DMS114 treated with DMSO at 0.1 percent for 48 hours (cell line): ENCODE results near the gene SLC22A6.
"Not testable (repeated sequence)": the region's sequence is repeated elsewhere in the genome, so short reads cannot be mapped to it uniquely, and the experiment has no call there.

Experiments
- DNase-seq: peaks from one replicate; lab custom pipeline; 2025; ENCODE audit not compliant: unreplicated experiment; lab: John Stamatoyannopoulos, UW

SLC22A6 gene

DNA sequence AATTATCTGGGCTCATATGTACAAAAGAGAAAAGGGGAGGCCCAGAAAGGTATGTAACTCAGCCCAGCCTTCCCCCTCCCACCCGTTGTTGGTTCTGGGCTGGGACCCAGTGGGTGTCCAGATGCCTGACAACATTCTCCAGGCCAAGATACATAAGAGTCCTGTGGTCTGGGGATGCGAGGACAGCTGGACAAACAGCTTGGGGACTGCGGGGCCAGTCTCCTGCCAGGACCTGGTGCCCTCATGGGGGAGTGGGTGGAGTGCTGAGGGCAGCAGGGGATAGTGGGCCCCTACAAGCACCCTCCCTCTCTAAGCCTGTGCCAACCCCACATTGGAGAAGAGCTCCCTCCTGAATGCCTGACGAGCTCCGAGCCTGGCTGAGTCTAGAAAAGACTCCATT lies 3.5 kb upstream of the SLC22A6 start:
- no peak for DNase-seq

GRCh38 chr11:62985041-62985750 lies 429 bp upstream of the SLC22A6 start:
- DNase-seq: no peak

DNA sequence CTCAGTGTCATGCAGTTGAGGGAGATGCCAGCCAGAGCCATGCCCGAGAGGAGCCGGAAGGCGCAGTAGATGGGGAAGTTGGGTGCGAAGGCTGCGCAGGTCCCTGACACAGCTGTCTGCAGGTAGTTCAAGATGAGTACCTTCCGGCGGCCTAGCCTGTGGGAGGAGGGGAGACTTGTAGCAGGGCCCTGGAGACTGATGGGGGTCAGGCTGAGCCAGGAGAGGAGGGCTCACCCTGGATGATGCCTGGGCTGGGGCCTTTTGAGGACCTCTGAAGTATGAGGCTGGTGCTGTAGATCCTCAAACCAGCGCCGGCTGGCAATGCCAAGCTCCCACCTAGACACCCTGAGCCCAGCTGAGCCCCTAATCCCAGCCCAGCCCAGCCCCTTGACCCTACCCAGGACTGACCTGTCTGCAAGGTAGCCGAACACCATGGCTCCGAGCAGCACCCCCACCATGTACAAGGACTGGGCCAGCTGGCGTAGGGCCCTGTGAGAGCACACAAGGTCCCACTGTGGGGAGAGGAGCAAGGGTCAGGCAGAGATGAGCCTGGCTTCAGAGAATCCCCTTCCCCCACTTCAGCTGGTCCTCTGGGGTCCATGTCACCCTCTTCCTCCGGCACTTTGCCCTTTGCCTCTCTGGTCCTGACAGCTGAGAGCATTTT lies 1.1 kb downstream of the SLC22A6 start:
- DNase-seq: no peak

GRCh38 chr11:62981743-62982142 lies 3.0 kb downstream of the SLC22A6 start:
- DNase-seq: no peak

- no peak for DNase-seq
Measured at GRCh38 chr11:62980133-62980760, 4.5 kb downstream of the SLC22A6 start.

GRCh38 chr11:62976109-62976508 lies 8.7 kb downstream of the SLC22A6 start:
- no peak for DNase-seq

GRCh38 chr11:62974848-62975522 lies 9.8 kb downstream of the SLC22A6 start:
- DNase-seq: no peak

- no peak for DNase-seq
Measured at GRCh38 chr11:62965574-62965973, 19.2 kb downstream of the SLC22A6 start.

DNA sequence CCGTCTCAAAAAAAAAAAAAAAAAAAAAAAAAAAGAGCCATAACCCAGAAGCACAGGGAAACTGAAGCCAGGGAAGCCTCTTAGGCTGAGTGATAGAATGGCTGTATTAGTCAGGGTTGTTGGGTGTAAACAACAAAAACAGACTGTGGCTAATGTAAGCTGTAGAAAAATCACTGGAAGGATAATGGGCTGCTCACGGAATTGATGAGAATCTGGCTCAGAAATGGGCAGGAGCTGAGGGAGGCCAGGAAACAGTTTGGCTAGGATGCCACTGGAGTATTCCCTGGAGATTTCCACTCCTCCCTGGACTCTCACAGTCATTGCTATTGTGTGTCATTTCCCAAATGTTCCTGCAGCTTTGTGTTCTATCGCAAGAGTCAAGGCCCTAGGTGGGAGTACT lies 22.4 kb downstream of the SLC22A6 start:
- no peak for DNase-seq

DNA sequence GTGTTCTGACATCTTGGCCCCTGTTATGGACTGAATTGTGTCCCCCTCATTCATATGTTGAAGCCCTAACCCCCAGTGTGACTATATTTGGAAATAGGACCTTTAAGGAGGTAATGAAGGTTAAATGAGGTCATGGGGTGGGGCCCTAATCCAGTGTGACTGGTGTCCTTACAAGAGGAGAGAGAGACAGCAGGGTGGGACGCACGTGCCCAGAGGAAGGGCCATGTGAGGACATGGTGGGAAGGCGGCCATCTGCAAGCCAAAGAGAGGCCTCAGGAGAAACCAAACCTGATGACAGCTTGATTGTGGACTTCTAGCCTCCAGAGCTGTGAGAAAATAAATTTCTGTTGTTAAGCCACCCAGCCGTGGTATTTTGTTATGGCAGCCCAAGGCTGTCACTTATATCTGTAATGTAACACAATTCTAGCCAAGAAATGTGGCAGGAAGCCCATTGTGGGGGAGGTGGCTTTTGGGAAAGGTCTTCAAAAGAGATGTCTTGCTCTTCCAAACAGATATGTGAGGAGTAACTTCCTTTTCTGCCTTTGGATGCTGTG lies 23.7 kb downstream of the SLC22A6 start:
- no peak for DNase-seq

DNA sequence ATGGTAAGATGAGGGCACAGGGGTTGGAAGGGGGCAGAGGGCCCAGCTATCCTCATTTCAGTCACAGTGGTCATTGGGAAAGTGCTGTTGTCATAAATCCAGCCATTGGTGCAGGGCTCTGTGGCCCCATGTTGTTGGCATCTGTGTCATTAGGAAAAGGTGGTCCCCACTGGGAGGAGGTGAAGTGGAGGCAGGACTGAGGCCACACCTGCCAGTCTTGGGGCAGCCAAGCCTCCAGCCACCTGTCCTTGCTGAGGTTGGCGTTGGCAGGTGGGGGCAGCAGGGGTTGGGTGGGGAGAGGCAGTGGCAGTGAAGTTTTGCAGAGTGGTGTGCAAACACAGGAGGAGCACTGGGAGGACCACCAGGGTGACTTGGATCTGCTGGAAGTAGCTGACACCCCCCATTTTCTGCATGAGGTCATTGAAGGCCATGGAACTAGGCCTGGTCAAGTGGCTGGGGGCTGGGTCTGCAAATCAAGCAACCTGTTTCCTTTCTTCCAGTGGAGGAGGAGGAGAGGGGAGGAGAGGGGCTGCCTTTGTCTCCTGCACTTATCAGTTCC lies 25.3 kb downstream of the SLC22A6 start:
- no peak for DNase-seq

DNA sequence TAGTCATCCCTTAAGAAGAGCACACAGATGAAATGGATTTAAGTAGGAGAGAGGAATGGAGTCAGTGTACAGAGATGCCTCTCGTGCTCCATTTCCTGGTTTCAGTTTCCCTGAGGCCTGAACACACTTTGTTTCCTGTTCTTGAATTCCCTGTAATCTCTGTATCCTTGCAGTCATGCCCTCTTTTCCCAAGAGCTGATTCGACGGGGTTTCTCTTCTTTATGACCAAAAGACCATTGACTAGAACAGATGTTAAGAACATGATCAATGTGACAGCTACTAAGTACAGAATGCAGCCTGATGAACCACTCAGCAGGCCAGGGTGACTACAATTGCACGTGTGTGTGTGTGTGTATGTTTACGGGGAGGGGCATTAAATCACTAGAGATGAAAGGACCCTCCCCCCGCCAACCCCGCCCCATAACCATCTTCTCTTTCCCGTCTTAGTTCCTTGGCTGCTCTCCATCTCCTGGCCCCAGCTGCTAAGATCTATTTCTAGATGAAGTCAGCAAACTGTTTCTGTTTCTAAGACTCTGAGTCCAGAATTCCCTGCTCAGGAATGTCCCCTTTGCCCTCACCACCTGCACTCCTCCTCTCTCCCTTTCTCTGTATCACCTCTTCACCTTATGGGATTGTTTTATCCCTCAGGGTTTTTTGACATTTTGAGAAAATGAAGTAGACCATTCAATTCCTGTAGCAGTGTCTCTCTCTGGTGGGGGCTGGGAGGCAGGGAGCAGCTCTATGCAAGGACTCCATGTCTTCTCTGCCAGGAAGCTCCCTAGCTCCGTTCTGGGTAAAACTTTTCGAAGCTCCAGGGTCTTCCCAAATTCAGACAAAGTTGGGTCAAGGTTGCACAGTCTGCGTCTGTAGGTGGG lies 26.0 kb downstream of the SLC22A6 start:
- DNase-seq: no peak

- DNase-seq: no peak
Measured at GRCh38 chr11:62957147-62957546, 27.6 kb downstream of the SLC22A6 start.

GRCh38 chr11:62954478-62954877 lies 30.3 kb downstream of the SLC22A6 start:
- no peak for DNase-seq

- DNase-seq: no peak
Measured at GRCh38 chr11:62953811-62954210, 31.0 kb downstream of the SLC22A6 start.

DNA sequence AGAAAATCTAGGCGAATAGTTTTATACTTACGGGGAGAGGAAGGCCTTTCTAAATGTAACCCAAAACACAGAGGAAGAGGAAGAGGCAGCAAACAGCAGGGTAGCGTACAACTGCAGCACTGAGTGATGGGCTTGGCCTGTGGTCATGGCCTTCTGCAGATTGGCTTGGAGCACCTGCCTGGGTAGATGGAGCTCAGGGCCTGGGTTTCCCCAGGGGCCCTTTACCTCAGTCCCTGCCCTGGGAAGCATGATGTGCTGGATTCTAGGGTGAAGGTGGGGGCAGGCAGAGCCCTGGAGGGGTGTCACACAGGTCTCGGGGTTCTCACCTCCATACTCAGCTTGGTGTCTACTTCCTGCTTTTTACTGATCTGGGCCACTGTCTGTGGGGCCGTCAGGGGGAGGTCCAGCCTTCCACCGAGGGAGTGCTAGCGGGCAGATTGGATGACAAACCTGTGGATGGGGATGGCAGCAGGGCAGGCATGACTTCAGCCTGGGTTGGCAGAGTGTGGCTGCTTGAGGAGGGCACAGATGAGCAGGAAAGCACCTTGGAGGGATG lies 35.9 kb downstream of the SLC22A6 start:
- DNase-seq: no peak

DNA sequence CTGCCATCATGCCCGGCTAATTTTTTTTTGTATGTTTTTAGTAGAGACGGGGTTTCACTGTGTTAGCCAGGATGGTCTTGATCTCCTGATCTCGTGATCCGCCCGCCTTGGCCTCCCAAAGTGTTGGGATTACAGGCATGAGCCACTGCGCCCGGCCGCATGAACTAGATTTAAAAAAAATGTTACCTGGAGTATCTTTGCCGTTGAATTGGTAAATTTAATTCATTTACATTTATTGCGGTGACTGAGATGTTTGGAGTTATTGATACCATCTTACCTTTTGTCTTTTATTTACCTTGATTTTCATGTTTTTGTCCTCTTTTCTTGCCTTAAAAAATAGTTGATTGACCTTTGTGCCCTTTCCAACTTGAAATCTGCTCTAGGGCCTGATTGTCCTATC lies 39.2 kb downstream of the SLC22A6 start:
- not testable (repeated sequence) for DNase-seq

DNA sequence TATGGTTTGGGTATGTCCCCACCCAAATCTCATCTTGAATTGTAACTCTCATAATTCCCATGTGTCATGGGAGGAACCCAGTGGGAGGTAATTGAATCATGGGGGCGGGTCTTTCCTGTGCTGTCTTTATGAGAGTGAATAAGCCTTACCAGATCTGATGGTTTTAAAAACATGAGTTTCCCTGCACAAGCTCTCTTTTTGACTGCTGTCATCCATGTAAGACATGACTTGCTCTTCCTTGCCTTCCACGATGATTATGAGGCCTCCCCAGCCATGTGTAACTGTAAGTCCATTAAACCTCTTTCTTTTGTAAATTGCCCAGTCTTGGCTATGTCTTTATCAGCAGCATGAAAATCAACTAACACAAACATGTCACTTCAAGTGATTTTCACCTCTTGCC lies 47.2 kb downstream of the SLC22A6 start:
- not testable (repeated sequence) for DNase-seq

DNA sequence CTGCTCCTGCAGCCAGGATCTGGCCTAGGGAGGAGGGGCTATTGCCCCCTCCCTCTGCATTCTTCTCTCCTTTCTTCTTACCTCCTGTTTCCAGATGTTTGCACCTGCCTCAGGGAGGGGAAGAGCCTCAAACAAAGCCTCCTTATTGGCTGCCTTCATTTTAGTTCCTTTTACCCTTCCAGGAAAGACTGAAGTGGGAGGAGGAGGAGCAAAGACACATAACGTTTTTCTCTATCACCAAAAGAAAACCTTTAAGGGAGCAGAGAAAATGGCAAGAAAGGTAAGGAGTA lies 50.3 kb downstream of the SLC22A6 start:
- no peak for DNase-seq
